HCT116 (cell line): ENCODE measurements around the gene POLR1D. TPM values are rescaled to one million over a fixed set of nuclear protein-coding genes. Genes with fewer than 3 reads are reported as not detected.

Source experiments
- ATAC-seq: fragments of 200-7000 bp; cut with Tn5 transposase; 2 replicates; pipeline ENCODE4 v1.9.1; 2020; ENCODE audit warnings: mild to moderate bottlenecking, moderate library complexity
- BruUV-seq: library from RNA; stranded (reverse); fragments of 400-500 nt; replicated peaks from 2 replicates; lab custom pipeline; 2021; lab: Mats Ljungman, UMichigan
- CTCF ChIA-PET: fragments of 300-600 bp; sonication (Branson Sonifier 250); formaldehyde crosslinking; loops from one replicate; lab custom pipeline; 2021; ENCODE audit warnings: antibody characterized with exemption; lab: Charles Lee
- POLR2A ChIA-PET: fragments of 300-600, 350-600 bp; sonication (Branson Sonifier 250); formaldehyde crosslinking; loops from one replicate; lab custom pipeline; 2021; ENCODE audit warnings: antibody characterized with exemption; lab: Charles Lee
- RAD21 ChIA-PET, 2 experiments: fragments of 300-600 bp; sonication (Branson Sonifier 250); formaldehyde crosslinking; loops; one replicate each; lab custom pipeline; 2023; ENCODE audit warnings: low total read pairs in 2 of 2; ENCODE audit not compliant: uncharacterized antibody in 2 of 2, unreplicated experiment in 2 of 2, low non-redundant PET in 1 of 2; lab: Charles Lee
- DNase-seq: peaks from one replicate; pipeline ENCODE4 v3.0.0-alpha.2; 2010; ENCODE audit warnings: low read depth, low spot score
- H2AFZ ChIP-seq: fragments of 200-600 bp; shearing (Covaris generic), sonication (generic); 2 replicates; pipeline ENCODE4 v1.6.1; 2017; ENCODE audit warnings: low read depth, mixed run types, mixed read lengths, antibody characterized with exemption, low read length; ENCODE audit not compliant: poor library complexity, severe bottlenecking
- H3K27ac ChIP-seq: 2 replicates; pipeline ENCODE4 v1.5.1; 2012; ENCODE audit warnings: low read depth, low read length
- H3K27me3 ChIP-seq: fragments of 200-600 bp; sonication (generic); 2 replicates; pipeline ENCODE4 v1.6.1; 2016; ENCODE audit warnings: mixed run types, low read length, mixed read lengths; ENCODE audit not compliant: insufficient read depth
- H3K36me3 ChIP-seq, 2 experiments: fragments of 200-500 bp in 1 of 2; fragments of 200-600 bp in 1 of 2; sonication (Bioruptor generic) in 1 of 2; sonication (generic) in 1 of 2; 2 replicates each; pipeline versions ENCODE4 v1.5.1 to v1.6.1; 2014 to 2016; ENCODE audit warnings: low read length in 2 of 2, inconsistent platforms in 1 of 2, mixed read lengths in 1 of 2, mixed run types in 1 of 2; ENCODE audit not compliant: insufficient read depth in 2 of 2, control insufficient read depth in 1 of 2
- H3K4me1 ChIP-seq, 2 experiments: fragments of 200-600 bp in 1 of 2; sonication (generic) in 1 of 2; 2 replicates each; pipeline versions ENCODE4 v1.5.1 to v1.6.1; 2012 to 2017; ENCODE audit warnings: low read length in 2 of 2, inconsistent platforms in 1 of 2, mild to moderate bottlenecking in 1 of 2, mixed read lengths in 1 of 2, mixed run types in 1 of 2, moderate library complexity in 1 of 2; ENCODE audit not compliant: insufficient read depth in 2 of 2, control insufficient read depth in 1 of 2
- H3K4me2 ChIP-seq: fragments of 200-600 bp; sonication (generic); 2 replicates; pipeline ENCODE4 v1.6.1; 2017; ENCODE audit warnings: mixed run types, low read length, mixed read lengths
- H3K4me3 ChIP-seq, 2 experiments: fragments of 200-600 bp in 1 of 2; sonication (generic) in 1 of 2; replicated peaks in 1 of 2; 2 replicates each; pipeline ENCODE4 v1.5.1; 2011 to 2016; ENCODE audit warnings: low read length in 2 of 2, control low read depth in 1 of 2, low read depth in 1 of 2, mild to moderate bottlenecking in 1 of 2, mixed read lengths in 1 of 2, mixed run types in 1 of 2
- H3K79me2 ChIP-seq: fragments of 200-600 bp; sonication (generic); 2 replicates; pipeline ENCODE4 v1.6.1; 2017; ENCODE audit warnings: mild to moderate bottlenecking, mixed run types, low read length, moderate library complexity, mixed read lengths; ENCODE audit not compliant: insufficient read depth
- H3K9ac ChIP-seq: fragments of 200-600 bp; sonication (generic); 2 replicates; pipeline ENCODE4 v1.6.1; 2016; ENCODE audit warnings: low read length, mixed read lengths
- H3K9me2 ChIP-seq: fragments of 200-600 bp; sonication (generic), shearing (Covaris generic); 2 replicates; pipeline ENCODE4 v1.6.1; 2017; ENCODE audit warnings: mixed run types, mild to moderate bottlenecking, moderate library complexity; ENCODE audit not compliant: insufficient read depth
- H3K9me3 ChIP-seq, 2 experiments: fragments of 200-500 bp in 1 of 2; fragments of 200-600 bp in 1 of 2; sonication (Bioruptor generic) in 1 of 2; sonication (generic) in 1 of 2; 2 replicates each; pipeline ENCODE4 v1.6.1; 2014 to 2017; ENCODE audit warnings: low read length in 2 of 2, mixed read lengths in 2 of 2, inconsistent platforms in 1 of 2, low read depth in 1 of 2, mild to moderate bottlenecking in 1 of 2, mixed run types in 1 of 2, moderate library complexity in 1 of 2; ENCODE audit not compliant: control insufficient read depth in 1 of 2, insufficient read depth in 1 of 2
- H4K20me1 ChIP-seq: fragments of 200-600 bp; sonication (generic), shearing (Covaris generic); 2 replicates; pipeline ENCODE4 v1.6.1; 2017; ENCODE audit warnings: mixed run types, mild to moderate bottlenecking, moderate library complexity; ENCODE audit not compliant: insufficient read depth
- ATF3 ChIP-seq: IDR thresholded peaks from 2 replicates; pipeline ENCODE4 v1.6.1; 2012
- CBX3 ChIP-seq: IDR thresholded peaks from 2 replicates; pipeline ENCODE4 v1.6.1; 2012; ENCODE audit warnings: low read depth
- CEBPB ChIP-seq: IDR thresholded peaks from 2 replicates; pipeline ENCODE4 v1.6.1; 2012; ENCODE audit warnings: low read depth
- CTCF ChIP-seq, 3 experiments: fragments of 200-600 bp in 1 of 3; sonication (generic) in 1 of 3; IDR thresholded peaks in 2 of 3; conservative IDR thresholded peaks in 1 of 3; 2 replicates each; pipeline ENCODE4 v1.5.1; 2012 to 2017; ENCODE audit warnings: low read depth in 2 of 3, low read length in 2 of 3, antibody characterized with exemption in 1 of 3, borderline replicate concordance in 1 of 3, control low read depth in 1 of 3, mild to moderate bottlenecking in 1 of 3, mixed read lengths in 1 of 3, mixed run types in 1 of 3, moderate library complexity in 1 of 3; ENCODE audit not compliant: insufficient read depth in 1 of 3
- EGR1 ChIP-seq: IDR thresholded peaks from 2 replicates; pipeline ENCODE4 v1.6.1; 2012; ENCODE audit warnings: low read depth
- ELF1 ChIP-seq: IDR thresholded peaks from 2 replicates; pipeline ENCODE4 v1.6.1; 2012; ENCODE audit warnings: low read depth, borderline replicate concordance
- EZH2 ChIP-seq: fragments of 200-600 bp; sonication (generic); IDR thresholded peaks from 2 replicates; pipeline ENCODE4 v1.6.1; 2017; ENCODE audit warnings: antibody characterized with exemption, mixed run types
- EZH2phosphoT487 ChIP-seq: fragments of 200-600 bp; IDR thresholded peaks from 2 replicates; pipeline ENCODE4 v1.6.1; 2018; ENCODE audit warnings: antibody characterized with exemption, borderline replicate concordance
- FOSL1 ChIP-seq: IDR thresholded peaks from 2 replicates; pipeline ENCODE4 v1.6.1; 2012; ENCODE audit warnings: low read depth
- JUND ChIP-seq: IDR thresholded peaks from 2 replicates; pipeline ENCODE4 v1.6.1; 2012
- POLR2A ChIP-seq: IDR thresholded peaks from 2 replicates; pipeline ENCODE4 v1.7.0; 2011; ENCODE audit warnings: borderline replicate concordance; ENCODE audit not compliant: insufficient read depth, insufficient read length; ENCODE audit errors: extremely low read depth
- POLR2AphosphoS5 ChIP-seq: IDR thresholded peaks from 2 replicates; pipeline ENCODE4 v1.6.1; 2011; ENCODE audit warnings: mild to moderate bottlenecking, low read depth, low read length, moderate library complexity
- REST ChIP-seq: IDR thresholded peaks from 2 replicates; pipeline ENCODE4 v1.6.1; 2012; ENCODE audit warnings: low read depth
- SRF ChIP-seq: IDR thresholded peaks from 2 replicates; pipeline ENCODE4 v1.6.1; 2012; ENCODE audit warnings: low read depth
- YY1 ChIP-seq: IDR thresholded peaks from 2 replicates; pipeline ENCODE4 v1.6.1; 2011; ENCODE audit warnings: low read length, low read depth, moderate library complexity, mild to moderate bottlenecking; ENCODE audit not compliant: insufficient replicate concordance; ENCODE audit errors: extremely low read depth
- ZBTB33 ChIP-seq: IDR thresholded peaks from 2 replicates; pipeline ENCODE4 v1.6.1; 2011; ENCODE audit warnings: mild to moderate bottlenecking, low read length, moderate library complexity; ENCODE audit not compliant: insufficient replicate concordance; ENCODE audit errors: extremely low read depth
- intact Hi-C: fragments of 100-400 bp; cut with micrococcal nuclease; formaldehyde crosslinking; loops from 2 replicates; pipeline ENCODE4 v1.10.0; 2022
- total RNA-seq: library from RNA; stranded (reverse); gene quantifications from one replicate; pipeline ENCODE4 v1.2.1, GENCODE V29; 2021; ENCODE audit not compliant: unreplicated experiment

Gene POLR1D
- total RNA-seq, 1 experiment from 2014 or later = 184 TPM

GRCh38 chr13:27622881-27623280, 1.2 kb downstream of the POLR1D start:
- POLR2A ChIA-PET = no interaction called here
- H3K36me3 ChIP-seq = peaks cover 6 to 17% of the 10 kb centered on the region in 2 experiments; a peak in 3 of 4 replicates
- TSS peak; percentile 67 for BruUV-seq
- H2AFZ ChIP-seq = no peak overlapping the region
- DNase-seq = no peak
- peaks cover 12 to 23% of the 10 kb centered on the region in 2 experiments for H3K4me1 ChIP-seq
- TF ChIP-seq CEBPB (no peak), YY1 (no peak), REST (no peak), FOSL1 (no peak), EZH2 (no peak), SRF (no peak), ELF1 (no peak), JUND (no peak), POLR2AphosphoS5 (no peak), ZBTB33 (no peak), EZH2phosphoT487 (no peak), ATF3 (no peak), POLR2A (no peak), CBX3 (no peak), CTCF (IDR thresholded peaks at IDR 0.05 in 2 of 3, conservative IDR thresholded peaks at IDR 0.05 in 1 of 3; ENCODE audit: borderline replicate concordance in 1 of 3, insufficient read depth in 1 of 3, low read depth in 2 of 3, low read length in 2 of 3) (no peak), EGR1 (no peak)
- intact Hi-C loops = loop anchor here (5.0 to 10.0 kb wide), 2 partner anchors 171 to 228 kb away; partner anchors contain the start of gene MTIF3
- H3K79me2 ChIP-seq = peaks cover 83% of the 10 kb centered on the region
- no peaks in the 10 kb centered on the region for H3K27me3 ChIP-seq
- peak overlapping the region; percentile 91 for H3K4me2 ChIP-seq
- no peaks in the 10 kb centered on the region for H3K9me2 ChIP-seq
- no peaks in the 10 kb centered on the region for H3K9me3 ChIP-seq
- H3K4me3 ChIP-seq = peak overlapping the region; percentile 95 to 96
- CTCF ChIA-PET = no interaction called here
- no peak for ATAC-seq
- peak overlapping the region; percentile 97 for H3K9ac ChIP-seq
- H3K27ac ChIP-seq = no peak overlapping the region
- RAD21 ChIA-PET = no interaction called here
- H4K20me1 ChIP-seq = peaks cover 11% of the 10 kb centered on the region; the same call in 1 of the 2 replicates
